B cell (primary cell): ENCODE measurements around the gene EHMT2. TPM values are rescaled to one million over a fixed set of nuclear protein-coding genes. Genes with fewer than 3 reads are reported as not detected.

Source experiments
- ATAC-seq: fragments of 200-7000 bp; cut with Tn5 transposase; one replicate; pipeline ENCODE4 v1.10.0; 2021; ENCODE audit warnings: low read depth, mild to moderate bottlenecking, moderate number of reproducible peaks, moderate library complexity
- CTCF ChIA-PET: fragments of 350-600 bp; sonication (Branson Sonifier 250); formaldehyde crosslinking; loops from one replicate; lab custom pipeline; 2021; ENCODE audit warnings: antibody characterized with exemption, inconsistent platforms; lab: Charles Lee
- POLR2A ChIA-PET: fragments of 350-600 bp; sonication (Branson Sonifier 250); formaldehyde crosslinking; loops from one replicate; lab custom pipeline; 2021; ENCODE audit warnings: antibody characterized with exemption; lab: Charles Lee
- DNase-seq: peaks from one replicate; pipeline ENCODE4 v3.0.0; 2013
- H2AFZ ChIP-seq: 2 replicates; pipeline ENCODE4 v1.6.1; 2012; ENCODE audit warnings: mild to moderate bottlenecking, low read depth, low read length; ENCODE audit not compliant: insufficient read depth, poor library complexity, severe bottlenecking
- H3K27ac ChIP-seq, 2 donors: 1 replicate in 1 of 2; 2 replicates in 1 of 2; pipeline ENCODE4 v1.5.1; 2012 to 2013; ENCODE audit warnings: low read length in 2 of 2, mild to moderate bottlenecking in 2 of 2, moderate library complexity in 1 of 2
- H3K27me3 ChIP-seq, 4 experiments: fragments of 200-600 bp in 1 of 4; sonication (generic) in 1 of 4; replicated peaks in 1 of 4; 1 replicate in 2 of 4; 2 replicates in 2 of 4; pipeline versions ENCODE4 v1.6.1 to v1.7.0; 2013 to 2016; ENCODE audit warnings: low read length in 3 of 4, mild to moderate bottlenecking in 2 of 4, mixed read lengths in 1 of 4, moderate library complexity in 1 of 4; ENCODE audit not compliant: insufficient read depth in 4 of 4, control insufficient read depth in 3 of 4; ENCODE audit errors: control extremely low read depth in 1 of 4
- H3K36me3 ChIP-seq, 2 experiments: replicated peaks in 1 of 2; 1 replicate in 1 of 2; 2 replicates in 1 of 2; pipeline versions ENCODE4 v1.6.1 to v1.7.1; 2013; ENCODE audit warnings: low read length in 1 of 2; ENCODE audit not compliant: insufficient read depth in 2 of 2, control insufficient read depth in 1 of 2; ENCODE audit errors: control extremely low read depth in 1 of 2, extremely low read depth in 1 of 2
- H3K4me1 ChIP-seq, 2 donors: fragments of 200-600 bp in 1 of 2; sonication (generic) in 1 of 2; 1 replicate in 1 of 2; 2 replicates in 1 of 2; pipeline versions ENCODE4 v1.5.1 to v1.6.1; 2013 to 2017; ENCODE audit warnings: low read length in 2 of 2; ENCODE audit not compliant: control insufficient read depth in 2 of 2, insufficient read depth in 2 of 2
- H3K4me2 ChIP-seq: replicated peaks from 2 replicates; pipeline ENCODE3; 2012; ENCODE audit warnings: mild to moderate bottlenecking, low read depth, low read length; ENCODE audit not compliant: poor library complexity, severe bottlenecking
- H3K4me3 ChIP-seq, 5 experiments: fragments of 200-600 bp in 1 of 5; sonication (generic) in 1 of 5; 1 replicate in 3 of 5; 2 replicates in 2 of 5; pipeline versions ENCODE4 v1.5.1 to v1.7.0; 2011 to 2016; ENCODE audit warnings: low read length in 4 of 5, mild to moderate bottlenecking in 4 of 5, low read depth in 2 of 5, control low read depth in 1 of 5, moderate library complexity in 1 of 5; ENCODE audit not compliant: insufficient read depth in 1 of 5; ENCODE audit errors: control extremely low read depth in 1 of 5, extremely low read depth in 1 of 5
- H3K79me2 ChIP-seq: fragments of 200-600 bp; sonication (generic); one replicate; pipeline ENCODE4 v1.6.0; 2016; ENCODE audit warnings: low read length; ENCODE audit not compliant: control insufficient read depth, insufficient read depth
- H3K9ac ChIP-seq: fragments of 200-600 bp; sonication (generic); 2 replicates; pipeline ENCODE4 v1.6.1; 2017; ENCODE audit warnings: mild to moderate bottlenecking, low read length, moderate library complexity
- H3K9me3 ChIP-seq, 3 donors: one replicate each; pipeline versions ENCODE4 v1.6.1 to v1.7.1; 2013; ENCODE audit warnings: low read length in 2 of 3; ENCODE audit not compliant: control insufficient read depth in 2 of 3, insufficient read depth in 1 of 3; ENCODE audit errors: control extremely low read depth in 1 of 3
- H4K20me1 ChIP-seq: 2 replicates; pipeline ENCODE4 v1.6.0; 2012; ENCODE audit warnings: mild to moderate bottlenecking, low read length; ENCODE audit not compliant: insufficient read depth, control insufficient read depth, poor library complexity, severe bottlenecking
- H3K27ac Mint-ChIP-seq: one replicate; pipeline ENCODE4 v1.8.0; 2021; ENCODE audit warnings: mixed read lengths
- H3K27me3 Mint-ChIP-seq: one replicate; pipeline ENCODE4 v1.8.0; 2021; ENCODE audit warnings: mixed read lengths
- H3K4me1 Mint-ChIP-seq: one replicate; pipeline ENCODE4 v1.8.0; 2021; ENCODE audit warnings: mixed read lengths
- H3K4me3 Mint-ChIP-seq: one replicate; pipeline ENCODE4 v1.8.0; 2021; ENCODE audit warnings: mixed read lengths
- H3K9me3 Mint-ChIP-seq: one replicate; pipeline ENCODE4 v1.8.0; 2022; ENCODE audit warnings: mixed read lengths; ENCODE audit not compliant: insufficient read depth
- EZH2 ChIP-seq: IDR thresholded peaks from 2 replicates; pipeline ENCODE4 v1.6.1; 2012; ENCODE audit warnings: borderline replicate concordance, low read depth, mild to moderate bottlenecking, moderate library complexity, low read length; ENCODE audit not compliant: insufficient read depth, poor library complexity, severe bottlenecking
- WGBS: methylation state at CpG from one replicate; pipeline ENCODE4 v1.1.5; 2013; ENCODE audit warnings: missing lambda C conversion rate; ENCODE audit not compliant: insufficient coverage; 5-methylcytosine and 5-hydroxymethylcytosine counted together
- intact Hi-C: fragments of 100-400 bp; cut with micrococcal nuclease; formaldehyde crosslinking; loops from one replicate; pipeline ENCODE4 v1.10.0; 2022
- polyA plus RNA-seq: library from polyadenylated mRNA; depleted of rRNA; stranded (reverse); fragments of >200 nt; gene quantifications from 2 replicates; pipeline ENCODE4 v1.2.3, GENCODE V29; 2012
- total RNA-seq, 2 donors: library from RNA; stranded (reverse); fragments of 120-200 nt in 1 of 2; gene quantifications; 1 replicate in 1 of 2; 2 replicates in 1 of 2; pipeline versions ENCODE4 v1.2.3 to v1.2.4, GENCODE V29; 2013 to 2022
- TF ChIP-seq, protein P1 (sequence below): fragments of 200-600 bp; IDR thresholded peaks from one replicate; pipeline ENCODE4 v1.8.0; 2022; ENCODE audit warnings: antibody characterized with exemption, mild to moderate bottlenecking

EHMT2 gene
- total and polyA plus RNA-seq, 2 donors (not counting 1 experiment from before 2014, with no cell fraction given), result 86.1 to 108 TPM

DNA sequence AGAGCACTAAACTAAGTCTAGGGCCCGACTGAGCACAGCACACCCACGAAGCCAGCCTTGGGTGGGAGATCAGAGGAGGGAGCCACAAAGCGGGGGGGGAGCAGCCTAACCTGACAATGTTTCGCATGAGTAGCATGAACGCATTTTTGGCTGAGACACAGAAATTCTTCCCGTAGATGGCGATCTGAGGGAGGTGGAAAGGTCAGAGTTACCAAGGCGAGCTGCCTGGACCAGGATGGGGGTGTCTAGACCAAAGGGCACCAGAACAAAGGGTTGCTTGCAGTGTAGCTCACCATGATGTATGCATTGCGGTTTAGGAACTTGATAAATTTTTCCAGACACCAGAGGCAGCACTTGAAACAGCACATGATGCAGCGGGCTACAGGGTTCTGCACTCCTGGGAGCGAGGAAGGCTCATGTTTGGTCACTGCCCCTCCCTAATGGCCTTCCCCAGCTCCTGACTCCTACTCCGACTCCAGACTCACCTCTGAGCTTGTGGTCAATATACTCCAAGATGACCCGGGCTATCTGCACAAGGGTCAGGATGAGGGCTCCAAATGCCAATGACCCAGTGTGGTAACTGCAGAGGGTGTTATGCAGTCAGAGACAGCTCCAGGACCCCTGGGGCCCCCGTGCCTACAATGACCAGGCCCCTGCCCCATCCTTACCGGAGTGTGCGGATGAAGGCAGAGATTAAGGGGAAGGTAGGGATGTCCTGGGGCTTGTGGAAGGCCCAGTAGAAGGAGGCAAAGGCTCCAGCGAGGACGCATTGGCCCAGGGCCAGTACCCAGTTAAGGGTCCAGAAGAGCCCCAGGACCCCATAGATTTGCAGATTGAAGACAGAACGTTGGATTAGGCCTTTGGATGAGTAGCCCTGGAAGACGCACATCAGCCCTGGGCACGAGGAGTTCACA is 32.0 kb downstream of the EHMT2 start:
- Mint-ChIP-seq H3K27me3 (no peaks in the 10 kb centered on the region), H3K4me3 (no peak overlapping the region), H3K9me3 (no peaks in the 10 kb centered on the region), H3K27ac (no peak overlapping the region), H3K4me1 (peaks cover 24% of the 10 kb centered on the region)
- Histone ChIP-seq H3K4me2 (no peak overlapping the region), H3K9ac (no peak overlapping the region), H3K79me2 (peaks cover 17% of the 10 kb centered on the region), H4K20me1 (no peaks in the 10 kb centered on the region), H3K27ac (no peak overlapping the region), H3K27me3 (no peaks in the 10 kb centered on the region), H3K4me1 (peaks cover 18 to 23% of the 10 kb centered on the region in 2 donors), H2AFZ (no peak overlapping the region), H3K9me3 (no peaks in the 10 kb centered on the region), H3K4me3 (no peak overlapping the region), H3K36me3 (no peaks in the 10 kb centered on the region)
- no peak for ATAC-seq
- ChIA-PET POLR2A (interaction anchor here (0.5 to 0.6 kb wide), 2 partner anchors 9 to 201 kb away, joined by 3 read pairs; no protein-coding TSS in a partner anchor), CTCF (interaction anchor here (0.8 to 3.0 kb wide), 4 partner anchors 23 to 319 kb away, joined by 3 to 9 read pairs (median 6); partner anchors contain the start of gene ATP6V1G2)
- intact Hi-C loops, result loop anchor here (10.0 kb wide), 1 partner anchor 371 kb away; the partner anchor contains the start of gene MICB
- no peak for DNase-seq
- 87% methylated on average over 21 of the region's 21 CpGs for WGBS
- TF ChIP-seq EZH2, result no peak
- TF ChIP-seq, protein P1, sequence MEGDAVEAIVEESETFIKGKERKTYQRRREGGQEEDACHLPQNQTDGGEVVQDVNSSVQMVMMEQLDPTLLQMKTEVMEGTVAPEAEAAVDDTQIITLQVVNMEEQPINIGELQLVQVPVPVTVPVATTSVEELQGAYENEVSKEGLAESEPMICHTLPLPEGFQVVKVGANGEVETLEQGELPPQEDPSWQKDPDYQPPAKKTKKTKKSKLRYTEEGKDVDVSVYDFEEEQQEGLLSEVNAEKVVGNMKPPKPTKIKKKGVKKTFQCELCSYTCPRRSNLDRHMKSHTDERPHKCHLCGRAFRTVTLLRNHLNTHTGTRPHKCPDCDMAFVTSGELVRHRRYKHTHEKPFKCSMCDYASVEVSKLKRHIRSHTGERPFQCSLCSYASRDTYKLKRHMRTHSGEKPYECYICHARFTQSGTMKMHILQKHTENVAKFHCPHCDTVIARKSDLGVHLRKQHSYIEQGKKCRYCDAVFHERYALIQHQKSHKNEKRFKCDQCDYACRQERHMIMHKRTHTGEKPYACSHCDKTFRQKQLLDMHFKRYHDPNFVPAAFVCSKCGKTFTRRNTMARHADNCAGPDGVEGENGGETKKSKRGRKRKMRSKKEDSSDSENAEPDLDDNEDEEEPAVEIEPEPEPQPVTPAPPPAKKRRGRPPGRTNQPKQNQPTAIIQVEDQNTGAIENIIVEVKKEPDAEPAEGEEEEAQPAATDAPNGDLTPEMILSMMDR, result no peak
